Vein endothelial cell (primary cell): ENCODE results near the gene SHISAL2B. TPM values are rescaled to one million over a fixed set of nuclear protein-coding genes. Genes with fewer than 3 reads are reported as not detected.

Experiments used
- total RNA-seq: library from RNA; depleted of rRNA; stranded (reverse); fragments of >200 nt; gene quantifications from 2 replicates; pipeline ENCODE4 v1.2.3, GENCODE V29; 2012

Gene SHISAL2B
- not detected in 2 replicates for total RNA-seq

GRCh38 chr5:64690417-64691151 is at the start of gene SHISAL2B:
TSS of gene SHISAL2B (plus strand) at chr5:64690503. CDS start at chr5:64690624, 121 bp downstream.

Other genes with a start within 250 kb of the SHISAL2B start
- 0.65 and 1.6 TPM in 2 replicates for gene RGS7BP, start 184.5 kb upstream of the SHISAL2B start, total RNA-seq
- gene SREK1IP1, start 78.2 kb downstream of the SHISAL2B start, total RNA-seq: 13.1 and 16.3 TPM in 2 replicates
- 12.1 and 16.8 TPM in 2 replicates for gene CWC27, start 78.4 kb downstream of the SHISAL2B start, total RNA-seq